NCI-H2227 (cell line): Measurements from ENCODE around the gene MAX.
"Not testable (repeated sequence)": the region's sequence is repeated elsewhere in the genome, so short reads cannot be mapped to it uniquely, and the experiment has no call there.

Experiments used
- DNase-seq: peaks from one replicate; lab custom pipeline; 2025; ENCODE audit not compliant: unreplicated experiment; lab: John Stamatoyannopoulos, UW

Gene MAX

GRCh38 chr14:65040666-65041433, 61.5 kb downstream of the MAX start:
- no peak for DNase-seq

GRCh38 chr14:65038966-65039365, 63.4 kb downstream of the MAX start:
- DNase-seq, result no peak

- DNase-seq, result no peak
Observed at GRCh38 chr14:65035049-65035448, 67.3 kb downstream of the MAX start.

- no peak for DNase-seq
Observed at GRCh38 chr14:65034021-65034420, 68.3 kb downstream of the MAX start.

GRCh38 chr14:65033181-65033580, 69.1 kb downstream of the MAX start:
- no peak for DNase-seq

GRCh38 chr14:65032319-65032718, 70.0 kb downstream of the MAX start:
- no peak for DNase-seq

- not testable (repeated sequence) for DNase-seq
Observed at GRCh38 chr14:65031321-65031720, 71.0 kb downstream of the MAX start.

GRCh38 chr14:65028937-65029336, 73.4 kb downstream of the MAX start:
- DNase-seq, result no peak

- no peak for DNase-seq
Observed at GRCh38 chr14:65027127-65027799, 75.1 kb downstream of the MAX start.

GRCh38 chr14:65026526-65026925, 75.8 kb downstream of the MAX start:
- no peak for DNase-seq

GRCh38 chr14:65025818-65026217, 76.5 kb downstream of the MAX start:
- peak; percentile 35 for DNase-seq
